ENCODE measurements around the gene TNFAIP8L2.

The TNFAIP8L2 gene

DNA sequence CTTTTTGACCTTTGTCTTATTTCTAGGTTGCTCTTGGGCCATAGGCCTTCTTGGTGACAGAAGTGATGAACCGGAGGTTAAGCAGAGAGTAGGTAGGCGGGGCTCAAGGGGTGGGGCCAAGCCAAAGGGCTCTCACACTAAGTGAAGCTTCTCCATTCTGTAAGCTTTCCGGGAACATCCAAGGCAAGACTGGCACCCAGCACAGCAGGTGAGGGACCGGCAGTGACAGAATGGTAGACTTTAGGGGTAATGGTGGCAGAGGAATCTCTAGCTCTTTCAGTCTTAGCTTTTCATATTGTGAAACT lies at the start of gene TNFAIP8L2:
Gene TNFAIP8L2, plus strand, starts transcription at position 135 of the 305 bp plus-strand sequence. CDS start 2,049 bp downstream, outside the sequence.
- H3K4me3 ChIP-seq (ENCODE audit: low read depth, low read length): no peak within 1 kb of the TSS
- no peak for DNase-seq (ENCODE audit: low read depth)
- TF ChIP-seq, protein P1, sequence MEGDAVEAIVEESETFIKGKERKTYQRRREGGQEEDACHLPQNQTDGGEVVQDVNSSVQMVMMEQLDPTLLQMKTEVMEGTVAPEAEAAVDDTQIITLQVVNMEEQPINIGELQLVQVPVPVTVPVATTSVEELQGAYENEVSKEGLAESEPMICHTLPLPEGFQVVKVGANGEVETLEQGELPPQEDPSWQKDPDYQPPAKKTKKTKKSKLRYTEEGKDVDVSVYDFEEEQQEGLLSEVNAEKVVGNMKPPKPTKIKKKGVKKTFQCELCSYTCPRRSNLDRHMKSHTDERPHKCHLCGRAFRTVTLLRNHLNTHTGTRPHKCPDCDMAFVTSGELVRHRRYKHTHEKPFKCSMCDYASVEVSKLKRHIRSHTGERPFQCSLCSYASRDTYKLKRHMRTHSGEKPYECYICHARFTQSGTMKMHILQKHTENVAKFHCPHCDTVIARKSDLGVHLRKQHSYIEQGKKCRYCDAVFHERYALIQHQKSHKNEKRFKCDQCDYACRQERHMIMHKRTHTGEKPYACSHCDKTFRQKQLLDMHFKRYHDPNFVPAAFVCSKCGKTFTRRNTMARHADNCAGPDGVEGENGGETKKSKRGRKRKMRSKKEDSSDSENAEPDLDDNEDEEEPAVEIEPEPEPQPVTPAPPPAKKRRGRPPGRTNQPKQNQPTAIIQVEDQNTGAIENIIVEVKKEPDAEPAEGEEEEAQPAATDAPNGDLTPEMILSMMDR (IDR thresholded peaks at IDR 0.05; ENCODE audit: control insufficient read depth, extremely low read depth, insufficient read depth): no peak

- DNase-seq (ENCODE audit: low read depth): no peak
- TF ChIP-seq, protein P1 (IDR thresholded peaks at IDR 0.05; ENCODE audit: control insufficient read depth, extremely low read depth, insufficient read depth): no peak
Observed at GRCh38 chr1:151106894-151107293, 49.6 kb upstream of the TNFAIP8L2 start.

GRCh38 chr1:151108331-151108730 lies 48.1 kb upstream of the TNFAIP8L2 start:
- TF ChIP-seq, protein P1 (IDR thresholded peaks at IDR 0.05; ENCODE audit: control insufficient read depth, extremely low read depth, insufficient read depth): no peak
- DNase-seq (ENCODE audit: low read depth): no peak
- H3K4me3 ChIP-seq (ENCODE audit: low read depth, low read length): no peak overlapping the region

More at GRCh38 chr1:151106894-151107293, 49.6 kb upstream of the TNFAIP8L2 start:
- H3K4me3 ChIP-seq (ENCODE audit: low read depth, low read length): no peak overlapping the region

GRCh38 chr1:151113877-151114276 lies 42.6 kb upstream of the TNFAIP8L2 start:
- no peak overlapping the region for H3K4me3 ChIP-seq (ENCODE audit: low read depth, low read length)
- TF ChIP-seq, protein P1 (IDR thresholded peaks at IDR 0.05; ENCODE audit: control insufficient read depth, extremely low read depth, insufficient read depth): no peak
- DNase-seq (ENCODE audit: low read depth): no peak

DNA sequence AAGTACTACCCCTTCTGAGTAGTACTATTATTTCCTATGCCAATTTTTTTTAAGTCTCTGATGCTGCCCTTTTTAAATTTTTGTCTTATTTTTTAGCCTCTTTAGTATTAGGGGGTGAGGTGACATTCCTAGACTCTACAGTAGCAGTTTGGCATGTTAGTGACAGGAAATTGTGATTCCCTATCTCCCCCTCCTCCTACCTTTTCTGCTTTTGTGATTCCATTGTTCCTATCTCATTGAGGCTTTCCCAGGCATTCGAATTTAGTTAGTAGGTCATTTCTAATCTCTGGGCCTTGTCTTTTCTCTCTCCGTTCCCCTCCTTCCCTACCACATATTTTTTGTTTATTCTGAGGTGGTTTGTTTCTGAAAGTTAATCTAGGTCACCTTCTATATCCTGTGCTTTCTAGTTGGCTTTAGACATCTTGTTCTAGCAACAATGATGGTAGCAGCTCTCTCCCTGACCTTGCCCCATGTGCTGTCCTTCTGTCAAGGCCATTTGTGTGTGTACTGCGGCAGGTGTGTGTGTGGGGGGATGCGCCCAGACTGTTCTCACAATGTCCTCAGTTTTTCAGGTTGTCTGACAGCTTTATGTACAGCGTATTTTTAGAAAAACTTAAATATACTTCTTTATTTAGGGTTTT lies 31.6 kb upstream of the TNFAIP8L2 start:
- DNase-seq (ENCODE audit: low read depth): no peak
- TF ChIP-seq, protein P1 (IDR thresholded peaks at IDR 0.05; ENCODE audit: control insufficient read depth, extremely low read depth, insufficient read depth): no peak

DNA sequence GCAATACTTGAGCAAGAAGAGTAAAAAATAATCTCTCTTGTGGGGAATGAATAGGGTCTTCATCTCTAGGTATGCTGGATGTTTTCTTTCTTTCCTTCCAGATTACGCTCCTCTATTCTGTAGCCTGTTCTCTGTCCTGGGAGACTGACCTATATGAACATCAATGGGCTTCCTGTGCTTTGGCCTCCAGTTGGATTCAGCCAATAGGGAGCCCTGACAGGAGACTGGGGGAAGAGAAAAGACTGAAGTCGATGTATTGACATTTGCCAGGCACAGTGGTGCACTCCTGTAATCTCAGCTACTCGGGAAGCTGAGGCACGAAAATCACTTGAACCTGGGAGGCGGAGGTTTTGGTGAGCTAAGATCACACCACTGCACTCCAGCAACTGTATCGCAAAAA lies 27.6 kb upstream of the TNFAIP8L2 start:
- DNase-seq (ENCODE audit: low read depth): no peak
- TF ChIP-seq, protein P1 (IDR thresholded peaks at IDR 0.05; ENCODE audit: control insufficient read depth, extremely low read depth, insufficient read depth): no peak
- no peak overlapping the region for H3K4me3 ChIP-seq (ENCODE audit: low read depth, low read length)

More for the DNA sequence above, 31.6 kb upstream of the TNFAIP8L2 start:
- H3K4me3 ChIP-seq (ENCODE audit: low read depth, low read length): no peak overlapping the region

GRCh38 chr1:151130987-151131586 lies 25.4 kb upstream of the TNFAIP8L2 start:
- H3K4me3 ChIP-seq (ENCODE audit: low read depth, low read length): no peak overlapping the region
- TF ChIP-seq, protein P1 (IDR thresholded peaks at IDR 0.05; ENCODE audit: control insufficient read depth, extremely low read depth, insufficient read depth): no peak
- DNase-seq (ENCODE audit: low read depth): no peak
